Neutrophil (primary cell): Measurements from ENCODE around the gene CD200R1.

ENCODE experiments used
- H3K27ac ChIP-seq: fragments of 200-600 bp; sonication (generic); 2 replicates; pipeline ENCODE4 v1.5.1; 2016; ENCODE audit warnings: mild to moderate bottlenecking, moderate library complexity
- H3K27me3 ChIP-seq: fragments of 200-600 bp; sonication (generic); 2 replicates; pipeline ENCODE4 v1.6.0; 2016; ENCODE audit warnings: mild to moderate bottlenecking
- H3K36me3 ChIP-seq: fragments of 200-600 bp; sonication (generic); 2 replicates; pipeline ENCODE4 v1.5.1; 2017
- H3K4me1 ChIP-seq, 2 experiments: fragments of 200-600 bp in 1 of 2; sonication (generic) in 1 of 2; 1 replicate in 1 of 2; 2 replicates in 1 of 2; pipeline versions ENCODE4 v1.5.1 to v1.6.1; 2013 to 2016; ENCODE audit warnings: low read depth in 1 of 2, low read length in 1 of 2, mild to moderate bottlenecking in 1 of 2, moderate library complexity in 1 of 2; ENCODE audit not compliant: control insufficient read depth in 1 of 2, insufficient read depth in 1 of 2
- H3K4me3 ChIP-seq, 2 experiments: fragments of 200-600 bp in 1 of 2; sonication (generic) in 1 of 2; 1 replicate in 1 of 2; 2 replicates in 1 of 2; pipeline ENCODE4 v1.5.1; 2013 to 2016; ENCODE audit warnings: low read depth in 1 of 2, low read length in 1 of 2, mild to moderate bottlenecking in 1 of 2, moderate library complexity in 1 of 2
- H3K9me3 ChIP-seq: fragments of 200-600 bp; sonication (generic); 2 replicates; pipeline ENCODE4 v1.5.1; 2016
- CTCF ChIP-seq: fragments of 200-600 bp; sonication (generic); IDR thresholded peaks from 2 replicates; pipeline ENCODE4 v1.5.1; 2016; ENCODE audit warnings: antibody characterized with exemption

CD200R1 gene

DNA sequence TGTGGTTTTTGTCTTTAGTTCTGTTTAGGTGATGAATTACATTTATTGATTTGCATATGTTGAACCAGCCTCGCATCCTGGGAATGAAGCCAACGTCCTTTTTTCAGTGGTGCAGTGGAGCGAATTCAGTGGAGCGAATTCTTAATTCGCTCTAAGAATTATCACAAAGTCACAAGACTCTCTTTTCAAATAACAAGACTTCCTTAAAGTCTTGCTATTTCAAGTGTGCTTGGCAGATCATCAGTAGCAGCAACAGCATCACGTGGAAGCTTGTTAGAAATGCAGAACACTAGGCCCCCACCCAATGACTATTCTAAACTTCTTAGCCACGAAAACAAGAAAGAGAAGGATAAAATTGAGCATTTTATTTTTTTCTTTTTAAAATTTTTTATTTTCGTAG, 70.1 kb downstream of the CD200R1 start:
- no peaks in the 10 kb centered on the region for H3K36me3 ChIP-seq
- no peaks in the 10 kb centered on the region for H3K27me3 ChIP-seq
- no peak overlapping the region for H3K4me3 ChIP-seq
- H3K27ac ChIP-seq: no peak overlapping the region
- no peak for TF ChIP-seq CTCF
- no peaks in the 10 kb centered on the region for H3K4me1 ChIP-seq
- no peaks in the 10 kb centered on the region for H3K9me3 ChIP-seq

GRCh38 chr3:112900113-112900512, 74.8 kb downstream of the CD200R1 start:
- TF ChIP-seq CTCF: no peak
- Histone ChIP-seq H3K27ac (no peak overlapping the region), H3K4me1 (no peaks in the 10 kb centered on the region), H3K36me3 (no peaks in the 10 kb centered on the region), H3K4me3 (no peak overlapping the region), H3K27me3 (no peaks in the 10 kb centered on the region), H3K9me3 (no peaks in the 10 kb centered on the region)

- no peaks in the 10 kb centered on the region for H3K4me1 ChIP-seq
- no peaks in the 10 kb centered on the region for H3K36me3 ChIP-seq
- H3K4me3 ChIP-seq: no peak overlapping the region
- no peaks in the 10 kb centered on the region for H3K9me3 ChIP-seq
- H3K27me3 ChIP-seq: no peaks in the 10 kb centered on the region
- H3K27ac ChIP-seq: no peak overlapping the region
- no peak for TF ChIP-seq CTCF
Observed at GRCh38 chr3:112897791-112898190, 77.1 kb downstream of the CD200R1 start.

DNA sequence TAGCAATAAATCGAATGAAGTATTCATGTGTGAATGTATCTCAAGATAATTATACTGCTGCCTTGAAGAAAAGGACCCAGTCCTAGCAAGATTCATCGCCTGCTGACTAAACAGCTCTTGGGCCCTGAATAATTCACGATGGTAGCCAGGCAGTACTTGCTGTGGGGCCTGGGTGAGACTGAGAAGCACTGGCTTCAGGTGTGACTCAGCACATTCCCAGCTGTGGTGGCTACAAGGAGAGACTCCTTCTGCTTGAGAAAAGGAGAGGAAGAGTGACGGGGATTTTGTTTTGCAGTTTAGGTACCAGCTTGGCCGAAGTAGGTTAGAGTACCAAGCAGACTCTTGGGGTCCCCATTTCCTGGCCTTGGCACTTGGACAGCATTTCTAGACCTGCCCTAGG, 80.6 kb downstream of the CD200R1 start:
- Histone ChIP-seq H3K9me3 (no peaks in the 10 kb centered on the region), H3K36me3 (no peaks in the 10 kb centered on the region), H3K27ac (no peak overlapping the region), H3K4me1 (no peaks in the 10 kb centered on the region), H3K4me3 (no peak overlapping the region), H3K27me3 (no peaks in the 10 kb centered on the region)
- TF ChIP-seq CTCF: no peak

DNA sequence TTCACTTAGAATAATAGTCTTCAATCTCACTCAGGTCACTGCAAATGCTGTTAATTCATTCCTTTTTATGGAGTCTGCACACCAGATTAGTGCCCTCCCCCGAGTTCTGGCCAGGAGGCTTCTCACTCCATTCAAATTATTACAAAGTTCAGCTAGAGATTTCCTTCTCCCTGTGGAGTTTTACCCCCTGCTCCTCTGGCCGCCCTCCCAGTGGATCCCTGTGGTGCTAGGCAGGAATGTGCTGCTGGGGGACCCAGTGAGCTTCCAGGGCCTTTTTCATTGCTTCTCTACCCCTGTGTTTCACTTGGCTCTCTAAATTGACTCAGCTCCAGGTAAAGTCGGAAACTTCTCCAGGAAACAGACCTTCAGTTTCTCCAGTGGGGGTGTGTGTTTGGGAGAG, 85.5 kb downstream of the CD200R1 start:
- Histone ChIP-seq H3K4me1 (no peaks in the 10 kb centered on the region), H3K4me3 (no peak overlapping the region), H3K27ac (no peak overlapping the region), H3K36me3 (no peaks in the 10 kb centered on the region), H3K27me3 (no peaks in the 10 kb centered on the region), H3K9me3 (no peaks in the 10 kb centered on the region)
- TF ChIP-seq CTCF: no peak
